HCT116 (cell line): ENCODE results near the gene GPNMB. TPM values are rescaled to one million over a fixed set of nuclear protein-coding genes. Genes with fewer than 3 reads are reported as not detected.

Experiments
- ATAC-seq: fragments of 200-7000 bp; cut with Tn5 transposase; 2 replicates; pipeline ENCODE4 v1.9.1; 2020; ENCODE audit warnings: mild to moderate bottlenecking, moderate library complexity
- BruUV-seq: library from RNA; stranded (reverse); fragments of 400-500 nt; replicated peaks from 2 replicates; lab custom pipeline; 2021; lab: Mats Ljungman, UMichigan
- CTCF ChIA-PET: fragments of 300-600 bp; sonication (Branson Sonifier 250); formaldehyde crosslinking; loops from one replicate; lab custom pipeline; 2021; ENCODE audit warnings: antibody characterized with exemption; lab: Charles Lee
- POLR2A ChIA-PET: fragments of 300-600, 350-600 bp; sonication (Branson Sonifier 250); formaldehyde crosslinking; loops from one replicate; lab custom pipeline; 2021; ENCODE audit warnings: antibody characterized with exemption; lab: Charles Lee
- RAD21 ChIA-PET, 2 experiments: fragments of 300-600 bp; sonication (Branson Sonifier 250); formaldehyde crosslinking; loops; one replicate each; lab custom pipeline; 2023; ENCODE audit warnings: low total read pairs in 2 of 2; ENCODE audit not compliant: uncharacterized antibody in 2 of 2, unreplicated experiment in 2 of 2, low non-redundant PET in 1 of 2; lab: Charles Lee
- DNase-seq: peaks from one replicate; pipeline ENCODE4 v3.0.0-alpha.2; 2010; ENCODE audit warnings: low read depth, low spot score
- H2AFZ ChIP-seq: fragments of 200-600 bp; shearing (Covaris generic), sonication (generic); 2 replicates; pipeline ENCODE4 v1.6.1; 2017; ENCODE audit warnings: low read depth, mixed run types, mixed read lengths, antibody characterized with exemption, low read length; ENCODE audit not compliant: poor library complexity, severe bottlenecking
- H3K27ac ChIP-seq: 2 replicates; pipeline ENCODE4 v1.5.1; 2012; ENCODE audit warnings: low read depth, low read length
- H3K27me3 ChIP-seq: fragments of 200-600 bp; sonication (generic); 2 replicates; pipeline ENCODE4 v1.6.1; 2016; ENCODE audit warnings: mixed run types, low read length, mixed read lengths; ENCODE audit not compliant: insufficient read depth
- H3K36me3 ChIP-seq, 2 experiments: fragments of 200-500 bp in 1 of 2; fragments of 200-600 bp in 1 of 2; sonication (Bioruptor generic) in 1 of 2; sonication (generic) in 1 of 2; 2 replicates each; pipeline versions ENCODE4 v1.5.1 to v1.6.1; 2014 to 2016; ENCODE audit warnings: low read length in 2 of 2, inconsistent platforms in 1 of 2, mixed read lengths in 1 of 2, mixed run types in 1 of 2; ENCODE audit not compliant: insufficient read depth in 2 of 2, control insufficient read depth in 1 of 2
- H3K4me1 ChIP-seq, 2 experiments: fragments of 200-600 bp in 1 of 2; sonication (generic) in 1 of 2; 2 replicates each; pipeline versions ENCODE4 v1.5.1 to v1.6.1; 2012 to 2017; ENCODE audit warnings: low read length in 2 of 2, inconsistent platforms in 1 of 2, mild to moderate bottlenecking in 1 of 2, mixed read lengths in 1 of 2, mixed run types in 1 of 2, moderate library complexity in 1 of 2; ENCODE audit not compliant: insufficient read depth in 2 of 2, control insufficient read depth in 1 of 2
- H3K4me2 ChIP-seq: fragments of 200-600 bp; sonication (generic); 2 replicates; pipeline ENCODE4 v1.6.1; 2017; ENCODE audit warnings: mixed run types, low read length, mixed read lengths
- H3K4me3 ChIP-seq, 2 experiments: fragments of 200-600 bp in 1 of 2; sonication (generic) in 1 of 2; replicated peaks in 1 of 2; 2 replicates each; pipeline ENCODE4 v1.5.1; 2011 to 2016; ENCODE audit warnings: low read length in 2 of 2, control low read depth in 1 of 2, low read depth in 1 of 2, mild to moderate bottlenecking in 1 of 2, mixed read lengths in 1 of 2, mixed run types in 1 of 2
- H3K79me2 ChIP-seq: fragments of 200-600 bp; sonication (generic); 2 replicates; pipeline ENCODE4 v1.6.1; 2017; ENCODE audit warnings: mild to moderate bottlenecking, mixed run types, low read length, moderate library complexity, mixed read lengths; ENCODE audit not compliant: insufficient read depth
- H3K9ac ChIP-seq: fragments of 200-600 bp; sonication (generic); 2 replicates; pipeline ENCODE4 v1.6.1; 2016; ENCODE audit warnings: low read length, mixed read lengths
- H3K9me2 ChIP-seq: fragments of 200-600 bp; sonication (generic), shearing (Covaris generic); 2 replicates; pipeline ENCODE4 v1.6.1; 2017; ENCODE audit warnings: mixed run types, mild to moderate bottlenecking, moderate library complexity; ENCODE audit not compliant: insufficient read depth
- H3K9me3 ChIP-seq, 2 experiments: fragments of 200-500 bp in 1 of 2; fragments of 200-600 bp in 1 of 2; sonication (Bioruptor generic) in 1 of 2; sonication (generic) in 1 of 2; 2 replicates each; pipeline ENCODE4 v1.6.1; 2014 to 2017; ENCODE audit warnings: low read length in 2 of 2, mixed read lengths in 2 of 2, inconsistent platforms in 1 of 2, low read depth in 1 of 2, mild to moderate bottlenecking in 1 of 2, mixed run types in 1 of 2, moderate library complexity in 1 of 2; ENCODE audit not compliant: control insufficient read depth in 1 of 2, insufficient read depth in 1 of 2
- H4K20me1 ChIP-seq: fragments of 200-600 bp; sonication (generic), shearing (Covaris generic); 2 replicates; pipeline ENCODE4 v1.6.1; 2017; ENCODE audit warnings: mixed run types, mild to moderate bottlenecking, moderate library complexity; ENCODE audit not compliant: insufficient read depth
- CBX3 ChIP-seq: IDR thresholded peaks from 2 replicates; pipeline ENCODE4 v1.6.1; 2012; ENCODE audit warnings: low read depth
- CEBPB ChIP-seq: IDR thresholded peaks from 2 replicates; pipeline ENCODE4 v1.6.1; 2012; ENCODE audit warnings: low read depth
- CTCF ChIP-seq, 3 experiments: fragments of 200-600 bp in 1 of 3; sonication (generic) in 1 of 3; IDR thresholded peaks in 2 of 3; conservative IDR thresholded peaks in 1 of 3; 2 replicates each; pipeline ENCODE4 v1.5.1; 2012 to 2017; ENCODE audit warnings: low read depth in 2 of 3, low read length in 2 of 3, antibody characterized with exemption in 1 of 3, borderline replicate concordance in 1 of 3, control low read depth in 1 of 3, mild to moderate bottlenecking in 1 of 3, mixed read lengths in 1 of 3, mixed run types in 1 of 3, moderate library complexity in 1 of 3; ENCODE audit not compliant: insufficient read depth in 1 of 3
- JUND ChIP-seq: IDR thresholded peaks from 2 replicates; pipeline ENCODE4 v1.6.1; 2012
- RAD21 ChIP-seq: IDR thresholded peaks from 2 replicates; pipeline ENCODE4 v1.6.1; 2012; ENCODE audit warnings: low read depth, mild to moderate bottlenecking
- SRF ChIP-seq: IDR thresholded peaks from 2 replicates; pipeline ENCODE4 v1.6.1; 2012; ENCODE audit warnings: low read depth
- YY1 ChIP-seq: IDR thresholded peaks from 2 replicates; pipeline ENCODE4 v1.6.1; 2011; ENCODE audit warnings: low read length, low read depth, moderate library complexity, mild to moderate bottlenecking; ENCODE audit not compliant: insufficient replicate concordance; ENCODE audit errors: extremely low read depth
- ZNF274 ChIP-seq: fragments of 200-500 bp; sonication (Bioruptor generic); IDR thresholded peaks from 2 replicates; pipeline ENCODE4 v1.6.1; 2014; ENCODE audit warnings: mild to moderate bottlenecking, low read depth, low read length, inconsistent platforms
- intact Hi-C: fragments of 100-400 bp; cut with micrococcal nuclease; formaldehyde crosslinking; loops from 2 replicates; pipeline ENCODE4 v1.10.0; 2022
- total RNA-seq: library from RNA; stranded (reverse); gene quantifications from one replicate; pipeline ENCODE4 v1.2.1, GENCODE V29; 2021; ENCODE audit not compliant: unreplicated experiment
- TF ChIP-seq, protein P1 (sequence below): IDR thresholded peaks from 2 replicates; pipeline ENCODE4 v1.6.1; 2012; ENCODE audit warnings: low read depth

The GPNMB gene
- total RNA-seq, 1 experiment from 2014 or later: 2.8 TPM

GRCh38 chr7:23249486-23249885 lies 2.9 kb downstream of the GPNMB start:
- Histone ChIP-seq H3K9me2 (no peaks in the 10 kb centered on the region), H3K27ac (no peak overlapping the region)
- intact Hi-C loops: no loop called here

More at GRCh38 chr7:23249486-23249885, 2.9 kb downstream of the GPNMB start:
- DNase-seq: no peak
- Histone ChIP-seq H3K79me2 (no peaks in the 10 kb centered on the region), H3K9me3 (no peaks in the 10 kb centered on the region), H3K4me2 (no peak overlapping the region), H3K4me1 (0 out of 4 replicates have a peak, but pooled peaks cover 0 to 2% of the 10 kb centered on the region in 2 experiments), H3K27me3 (no peaks in the 10 kb centered on the region), H4K20me1 (no peaks in the 10 kb centered on the region), H3K9ac (no peak overlapping the region), H3K36me3 (no peaks in the 10 kb centered on the region), H2AFZ (no peak overlapping the region), H3K4me3 (no peak overlapping the region)
- ChIA-PET POLR2A (no interaction called here), CTCF (no interaction called here), RAD21 (no interaction called here)
- ATAC-seq: no peak
- BruUV-seq: no TSS peak
- TF ChIP-seq JUND (no peak), CBX3 (no peak), CTCF (IDR thresholded peaks at IDR 0.05 in 2 of 3, conservative IDR thresholded peaks at IDR 0.05 in 1 of 3; ENCODE audit: borderline replicate concordance in 1 of 3, insufficient read depth in 1 of 3, low read depth in 2 of 3, low read length in 2 of 3) (no peak), ZNF274 (no peak), RAD21 (no peak), CEBPB (no peak), SRF (no peak), YY1 (no peak)
- TF ChIP-seq, protein P1, sequence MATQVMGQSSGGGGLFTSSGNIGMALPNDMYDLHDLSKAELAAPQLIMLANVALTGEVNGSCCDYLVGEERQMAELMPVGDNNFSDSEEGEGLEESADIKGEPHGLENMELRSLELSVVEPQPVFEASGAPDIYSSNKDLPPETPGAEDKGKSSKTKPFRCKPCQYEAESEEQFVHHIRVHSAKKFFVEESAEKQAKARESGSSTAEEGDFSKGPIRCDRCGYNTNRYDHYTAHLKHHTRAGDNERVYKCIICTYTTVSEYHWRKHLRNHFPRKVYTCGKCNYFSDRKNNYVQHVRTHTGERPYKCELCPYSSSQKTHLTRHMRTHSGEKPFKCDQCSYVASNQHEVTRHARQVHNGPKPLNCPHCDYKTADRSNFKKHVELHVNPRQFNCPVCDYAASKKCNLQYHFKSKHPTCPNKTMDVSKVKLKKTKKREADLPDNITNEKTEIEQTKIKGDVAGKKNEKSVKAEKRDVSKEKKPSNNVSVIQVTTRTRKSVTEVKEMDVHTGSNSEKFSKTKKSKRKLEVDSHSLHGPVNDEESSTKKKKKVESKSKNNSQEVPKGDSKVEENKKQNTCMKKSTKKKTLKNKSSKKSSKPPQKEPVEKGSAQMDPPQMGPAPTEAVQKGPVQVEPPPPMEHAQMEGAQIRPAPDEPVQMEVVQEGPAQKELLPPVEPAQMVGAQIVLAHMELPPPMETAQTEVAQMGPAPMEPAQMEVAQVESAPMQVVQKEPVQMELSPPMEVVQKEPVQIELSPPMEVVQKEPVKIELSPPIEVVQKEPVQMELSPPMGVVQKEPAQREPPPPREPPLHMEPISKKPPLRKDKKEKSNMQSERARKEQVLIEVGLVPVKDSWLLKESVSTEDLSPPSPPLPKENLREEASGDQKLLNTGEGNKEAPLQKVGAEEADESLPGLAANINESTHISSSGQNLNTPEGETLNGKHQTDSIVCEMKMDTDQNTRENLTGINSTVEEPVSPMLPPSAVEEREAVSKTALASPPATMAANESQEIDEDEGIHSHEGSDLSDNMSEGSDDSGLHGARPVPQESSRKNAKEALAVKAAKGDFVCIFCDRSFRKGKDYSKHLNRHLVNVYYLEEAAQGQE: no peak
- TF ChIP-seq, all 23 proteins: peak for 0
